ENCODE data around the gene IL36A.

Gene IL36A

DNA sequence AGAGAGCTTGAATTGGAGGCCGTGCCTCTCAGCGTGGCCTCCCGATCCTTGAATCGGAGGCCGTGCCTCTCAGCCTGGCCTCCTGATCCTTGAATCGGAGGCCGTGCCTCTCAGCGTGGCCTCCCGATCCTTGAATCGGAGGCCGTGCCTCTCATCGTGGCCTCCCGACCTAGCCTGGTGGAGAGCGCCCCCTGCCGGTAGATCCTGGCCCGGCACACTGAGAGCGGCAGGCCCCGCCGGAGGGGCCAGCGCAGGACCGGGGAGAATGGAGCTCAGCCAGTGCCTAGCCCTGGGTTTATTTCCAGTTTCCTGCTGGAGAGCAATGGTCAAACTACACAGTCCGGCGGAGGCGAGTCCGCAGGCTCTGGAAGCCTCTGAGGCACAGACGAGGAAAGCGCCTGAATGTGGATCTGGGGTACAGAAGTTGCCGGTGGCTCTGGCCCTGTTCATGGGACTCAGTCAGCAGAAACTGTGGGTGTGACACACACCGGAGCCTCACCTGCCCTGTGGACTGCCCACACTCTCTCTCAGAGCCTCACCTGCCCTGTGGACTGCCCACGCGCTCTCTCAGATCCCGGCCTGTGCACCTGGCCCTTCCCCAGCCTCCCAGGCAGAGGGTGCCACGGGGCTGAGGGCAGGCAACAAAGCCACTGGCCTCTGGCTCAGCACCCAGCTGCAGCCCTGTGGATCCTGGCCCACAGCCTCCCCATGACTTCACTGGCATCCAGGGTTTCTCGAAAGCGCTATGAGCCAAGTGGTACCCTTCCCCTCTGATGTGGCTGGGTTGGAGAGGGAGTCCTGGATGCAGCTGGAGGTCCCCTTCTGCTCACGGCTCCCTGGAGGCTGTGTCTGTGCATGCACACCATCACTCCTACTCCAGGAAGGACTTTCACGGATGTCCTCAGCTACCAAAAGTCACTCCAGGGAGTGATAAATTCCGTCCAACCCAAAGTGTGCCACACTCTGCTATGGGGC, 45.9 kb downstream of the IL36A start:
- no peak for DNase-seq (ENCODE audit: low read depth in 2 of 2)

GRCh38 chr2:113052396-113052917, 47.2 kb downstream of the IL36A start, which contains the start of gene IL36B:
TSS of gene IL36B (minus strand) at chr2:113052867.
- DNase-seq (ENCODE audit: low read depth in 2 of 2): no peak

- DNase-seq (ENCODE audit: low read depth in 2 of 2): no peak
These were observed 48.4 kb downstream of the IL36A start for GRCh38 chr2:113053666-113054065.

- DNase-seq (ENCODE audit: low read depth in 2 of 2): no peak
These were observed 48.8 kb downstream of the IL36A start for GRCh38 chr2:113054066-113054465.

DNA sequence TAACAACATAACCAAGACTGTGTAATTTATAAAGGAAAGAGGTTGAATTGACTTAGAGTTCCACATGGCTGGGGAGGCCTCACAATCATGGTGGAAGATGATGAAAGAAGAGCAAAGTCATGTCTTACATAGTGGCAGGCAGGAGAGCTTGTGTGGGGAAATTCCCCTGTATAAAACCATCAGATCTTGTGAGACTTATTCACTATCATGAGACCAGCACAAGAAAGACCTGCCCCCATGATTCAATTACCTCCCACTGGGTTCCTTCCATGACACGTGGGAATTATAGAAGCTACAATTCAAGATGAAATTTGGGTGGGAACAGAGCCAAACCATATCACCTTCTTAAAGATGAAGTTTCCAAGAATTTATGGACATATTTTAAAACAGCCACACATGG, 51.3 kb downstream of the IL36A start:
- DNase-seq (ENCODE audit: low read depth in 2 of 2): no peak

DNA sequence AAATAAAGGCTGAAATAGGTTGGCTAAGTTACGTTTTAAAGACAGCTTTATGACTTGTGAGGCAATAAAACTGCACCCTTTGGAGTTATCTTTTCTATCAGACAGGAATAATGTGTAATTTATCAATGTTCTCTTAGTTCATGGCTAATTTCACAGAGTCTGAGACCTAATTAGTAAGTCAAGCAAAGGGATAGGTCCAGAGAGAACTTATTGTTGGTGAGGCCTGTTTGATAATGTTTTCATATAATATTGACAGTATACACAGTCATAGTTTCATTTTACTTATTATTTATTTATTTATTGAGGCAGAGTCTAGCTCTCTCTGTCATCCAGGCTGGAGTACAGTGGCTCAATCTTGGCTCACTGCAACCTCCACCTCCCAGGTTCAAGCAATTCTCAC, 51.9 kb downstream of the IL36A start:
- DNase-seq (ENCODE audit: low read depth in 2 of 2): no peak

All from stimulated activated CD8-positive, alpha-beta memory T cell treated with anti-CD3 and anti-CD28 coated beads, Interleukin-2, amount 100 ng/mL, for 1 hour (primary cell).